T follicular helper cell (primary cell): ENCODE measurements around the gene FBXL16.
A peak's percentile ranks its signal among the peaks of the same experiment; 100 is the strongest.
"Not testable (repeated sequence)": the region's sequence is repeated elsewhere in the genome, so short reads cannot be mapped to it uniquely, and the experiment has no call there.

Experiments
- DNase-seq: peaks from one replicate; pipeline ENCODE4 v3.0.0-alpha.2; 2020; ENCODE audit warnings: low read depth

The FBXL16 gene

DNA sequence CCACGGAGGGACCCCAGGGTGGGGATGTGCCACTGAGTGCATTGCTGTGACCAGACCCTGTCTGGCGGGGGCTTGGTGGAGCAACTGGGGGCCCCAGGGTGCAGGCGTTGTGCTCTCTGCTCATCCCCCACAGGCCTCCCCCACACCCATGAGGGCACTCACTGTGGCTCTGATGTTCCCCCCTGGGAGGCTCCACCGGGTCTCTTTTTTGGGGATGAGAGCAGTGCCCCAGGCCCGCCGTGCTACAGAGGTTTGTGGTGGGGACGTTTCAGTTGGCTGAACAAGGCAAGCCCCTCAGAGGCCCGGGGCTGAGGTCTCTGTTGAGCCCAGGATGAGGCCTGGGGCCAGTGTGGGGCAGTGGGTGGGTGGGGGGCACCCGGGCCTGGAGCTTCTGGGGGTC, 18.1 kb upstream of the FBXL16 start:
- DNase-seq, result no peak

DNA sequence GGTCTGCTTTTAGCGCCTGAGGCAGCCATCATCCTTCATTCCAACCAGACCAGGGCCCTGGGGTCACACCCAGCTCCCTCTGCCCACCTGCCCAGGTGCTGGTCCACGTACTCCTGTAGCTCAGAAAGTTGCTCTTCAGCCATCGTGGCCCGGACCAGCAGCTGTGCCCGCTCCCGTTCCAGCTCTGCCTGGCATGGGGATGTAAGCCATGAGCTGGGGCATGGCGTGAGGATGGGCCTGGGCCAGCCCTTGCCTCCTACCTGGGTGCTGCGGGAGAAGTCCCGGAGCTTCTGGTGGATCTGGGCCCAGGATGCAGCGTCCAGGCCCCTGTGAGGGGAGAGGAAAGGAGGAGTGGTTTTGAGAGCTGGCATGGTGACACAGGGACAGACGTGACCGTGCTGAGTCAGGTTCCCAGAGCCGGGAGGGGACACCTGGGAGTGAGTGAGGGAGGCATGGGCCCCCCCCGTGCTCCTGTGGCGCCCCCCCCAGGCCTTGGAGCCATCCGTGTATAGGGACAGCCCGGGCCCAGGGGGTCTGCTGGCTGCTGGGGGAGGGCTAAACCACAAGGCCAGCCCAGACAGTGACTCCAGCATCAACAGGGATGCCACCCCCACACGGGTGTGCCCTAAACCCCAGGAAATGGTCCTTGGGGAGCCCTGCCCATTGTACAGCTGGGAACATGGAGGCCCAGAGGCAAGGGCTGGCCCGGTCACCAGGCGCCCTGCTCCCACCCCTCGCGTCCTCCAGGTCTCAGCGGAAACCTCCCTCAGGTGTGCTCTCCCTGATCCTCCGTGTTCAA, 17.4 kb upstream of the FBXL16 start:
- DNase-seq, result no peak

DNA sequence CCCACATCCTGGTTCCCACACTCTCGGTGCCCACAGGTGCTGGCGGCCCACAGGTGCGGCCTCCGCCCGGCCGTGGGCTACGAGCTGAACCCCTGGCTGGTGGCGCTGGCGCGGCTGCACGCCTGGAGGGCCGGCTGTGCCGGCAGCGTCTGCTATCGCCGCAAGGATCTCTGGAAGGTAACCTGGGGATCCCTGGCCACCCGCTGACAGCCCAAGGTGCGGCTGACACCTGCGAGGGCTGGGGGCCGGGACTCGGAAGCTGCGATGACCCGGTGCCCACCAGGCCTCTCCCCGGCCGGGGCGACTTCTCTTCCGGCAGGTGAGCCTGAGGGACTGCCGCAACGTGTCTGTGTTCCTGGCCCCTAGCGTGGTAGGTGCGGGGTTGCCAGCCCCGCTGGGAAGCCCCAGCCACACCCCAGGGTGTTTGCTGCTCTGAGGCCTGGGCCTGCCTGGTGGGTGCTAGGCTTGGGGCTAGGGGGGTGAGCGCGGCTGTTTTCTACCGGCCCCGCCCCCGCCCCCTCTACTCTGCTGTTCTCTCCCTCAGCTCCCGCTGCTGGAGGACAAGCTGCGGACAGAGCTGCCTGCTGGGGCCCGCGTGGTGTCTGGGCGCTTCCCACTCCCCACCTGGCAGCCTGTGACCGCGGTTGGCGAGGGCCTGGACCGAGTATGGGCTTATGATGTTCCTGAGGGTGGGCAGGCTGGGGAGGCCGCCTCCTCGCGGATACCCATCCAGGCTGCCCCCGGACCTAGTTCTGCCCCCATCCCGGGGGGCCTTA, 16.4 kb upstream of the FBXL16 start:
- DNase-seq, result no peak

DNA sequence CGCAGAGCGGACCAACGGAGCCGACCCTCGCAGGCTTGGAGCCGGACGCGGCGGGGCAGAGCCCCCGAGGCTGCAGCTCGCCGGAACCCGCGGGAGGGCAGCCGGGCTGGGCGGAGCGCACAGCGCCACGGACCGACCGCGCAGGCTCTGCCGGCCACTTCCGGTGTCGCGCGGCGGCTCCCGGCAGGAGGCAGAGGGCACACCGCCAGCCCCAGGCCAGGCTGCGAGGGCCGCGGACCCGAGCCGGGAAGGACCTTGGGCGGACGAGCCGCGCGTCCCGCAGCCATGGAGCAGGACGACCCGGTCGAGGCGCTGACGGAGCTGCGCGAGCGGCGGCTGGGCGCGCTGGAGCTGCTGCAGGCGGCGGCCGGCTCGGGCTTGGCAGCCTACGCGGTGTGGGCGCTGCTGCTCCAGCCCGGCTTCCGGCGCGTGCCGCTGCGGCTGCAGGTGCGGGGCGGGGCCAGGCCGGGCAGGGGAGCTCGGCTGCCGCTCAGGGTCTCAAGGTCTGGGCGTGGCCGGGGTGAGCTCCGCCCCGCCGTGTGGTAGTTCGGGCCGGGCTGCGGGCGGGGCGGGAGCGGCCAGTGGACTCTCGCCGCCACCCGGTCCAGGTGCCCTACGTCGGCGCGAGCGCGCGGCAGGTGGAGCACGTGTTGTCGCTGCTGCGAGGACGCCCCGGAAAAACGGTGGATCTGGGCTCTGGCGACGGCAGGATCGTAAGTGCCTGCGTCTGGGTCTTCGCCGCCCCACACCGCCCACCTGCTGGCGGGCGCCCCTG, 15.6 kb upstream of the FBXL16 start, which contains the start of gene ANTKMT:
Gene ANTKMT, plus strand, starts transcription at position 157 of the 775 bp plus-strand sequence. Its CDS starts 129 bp downstream, at position 286.
- DNase-seq, result peak; percentile 51

DNA sequence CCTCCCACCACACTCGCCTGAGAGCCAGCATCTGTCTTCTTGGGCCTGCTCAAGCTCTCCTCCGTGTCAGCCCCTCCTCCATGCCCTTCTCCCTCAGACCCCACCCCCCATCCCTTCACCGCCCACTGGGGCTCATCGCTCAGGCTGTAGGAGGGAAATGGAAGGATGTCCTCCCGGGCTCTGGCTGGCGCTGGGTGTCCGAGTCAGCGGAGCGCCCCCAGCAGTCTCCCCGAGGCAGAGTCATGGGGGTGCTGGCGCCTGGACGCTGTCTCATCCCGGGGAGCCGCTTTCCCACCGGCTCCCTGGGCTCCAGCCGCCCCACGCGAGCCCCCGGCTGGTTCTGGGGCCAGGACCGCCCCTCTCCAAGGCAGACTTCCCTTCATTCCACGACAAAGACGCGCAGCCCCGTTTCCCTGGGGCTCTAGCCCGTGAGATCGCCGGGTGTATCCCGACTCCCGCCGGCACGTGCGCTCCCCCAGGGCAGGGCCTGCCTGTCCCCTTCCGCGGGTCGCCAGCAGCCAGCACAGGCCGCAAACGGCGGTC, 14.9 kb upstream of the FBXL16 start:
- DNase-seq, result no peak

DNA sequence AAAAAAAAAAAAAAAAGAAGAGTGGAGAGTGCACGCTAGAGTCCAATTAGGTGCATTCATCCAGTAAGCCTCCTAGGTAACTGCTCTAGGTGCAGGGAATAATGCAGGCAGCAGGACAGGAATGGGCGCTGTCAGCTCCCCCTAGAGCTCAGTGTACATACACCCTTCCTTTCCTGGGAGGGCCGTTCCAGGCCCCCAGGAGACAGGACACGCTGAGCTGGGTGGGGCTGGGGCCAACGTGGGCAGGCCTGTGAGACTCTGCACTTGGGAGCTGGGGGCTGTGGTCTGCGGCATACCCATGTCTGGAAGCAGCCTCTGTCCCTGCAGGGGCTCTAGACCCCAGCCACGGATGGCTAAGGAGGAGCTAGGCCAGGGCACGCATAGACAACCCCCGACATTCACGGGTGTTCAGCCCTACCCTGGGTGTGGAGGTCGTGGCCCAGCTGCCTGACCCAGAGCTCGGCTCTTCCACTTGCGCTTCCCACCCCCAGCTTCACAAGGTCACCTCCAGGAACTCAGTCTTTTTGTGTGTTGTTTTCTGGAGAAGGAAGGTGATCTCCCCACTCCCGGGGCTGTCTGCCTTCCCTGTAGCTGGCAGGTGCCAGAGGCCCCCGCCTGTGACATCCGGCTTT, 14.3 kb upstream of the FBXL16 start:
- no peak for DNase-seq

DNA sequence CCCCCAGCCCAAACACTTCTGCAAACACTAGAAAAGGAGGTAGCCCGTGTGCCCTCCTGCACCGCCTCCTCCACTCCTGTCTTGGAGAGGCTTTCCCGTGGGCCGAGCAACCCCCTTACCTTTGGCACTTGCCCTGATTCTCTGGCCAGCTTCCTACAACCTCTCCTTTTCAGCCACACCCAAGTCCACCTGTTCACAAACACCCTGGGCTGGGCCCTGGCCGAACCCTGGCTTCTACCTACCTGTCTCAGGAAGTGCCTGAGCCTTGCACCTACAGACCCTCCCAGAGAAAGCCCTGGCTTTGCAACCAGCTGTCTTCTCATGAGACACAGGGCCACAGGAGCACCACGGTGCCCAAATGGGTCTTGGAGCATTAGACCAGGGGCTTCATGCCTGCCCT, 13.3 kb upstream of the FBXL16 start:
- no peak for DNase-seq

DNA sequence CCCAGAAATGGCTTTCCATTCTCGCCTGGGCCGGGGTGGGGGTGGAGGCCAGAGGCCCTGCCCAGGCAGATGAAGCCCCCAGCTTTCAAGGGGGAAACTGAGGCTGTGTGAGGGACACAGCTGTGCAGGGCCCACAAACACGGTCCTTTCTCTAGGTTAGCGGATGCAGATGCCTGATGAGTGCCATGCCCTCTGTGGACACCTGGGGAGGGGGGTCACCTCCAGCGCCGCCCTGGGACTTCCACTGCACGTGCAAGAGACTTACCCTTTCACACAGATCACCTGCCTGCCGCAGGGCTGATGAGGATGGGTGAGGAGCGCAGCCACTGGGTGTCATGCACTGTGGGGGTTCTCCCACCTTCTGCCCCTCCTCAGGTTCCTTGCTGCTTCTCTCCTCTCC, 12.8 kb upstream of the FBXL16 start:
- no peak for DNase-seq

DNA sequence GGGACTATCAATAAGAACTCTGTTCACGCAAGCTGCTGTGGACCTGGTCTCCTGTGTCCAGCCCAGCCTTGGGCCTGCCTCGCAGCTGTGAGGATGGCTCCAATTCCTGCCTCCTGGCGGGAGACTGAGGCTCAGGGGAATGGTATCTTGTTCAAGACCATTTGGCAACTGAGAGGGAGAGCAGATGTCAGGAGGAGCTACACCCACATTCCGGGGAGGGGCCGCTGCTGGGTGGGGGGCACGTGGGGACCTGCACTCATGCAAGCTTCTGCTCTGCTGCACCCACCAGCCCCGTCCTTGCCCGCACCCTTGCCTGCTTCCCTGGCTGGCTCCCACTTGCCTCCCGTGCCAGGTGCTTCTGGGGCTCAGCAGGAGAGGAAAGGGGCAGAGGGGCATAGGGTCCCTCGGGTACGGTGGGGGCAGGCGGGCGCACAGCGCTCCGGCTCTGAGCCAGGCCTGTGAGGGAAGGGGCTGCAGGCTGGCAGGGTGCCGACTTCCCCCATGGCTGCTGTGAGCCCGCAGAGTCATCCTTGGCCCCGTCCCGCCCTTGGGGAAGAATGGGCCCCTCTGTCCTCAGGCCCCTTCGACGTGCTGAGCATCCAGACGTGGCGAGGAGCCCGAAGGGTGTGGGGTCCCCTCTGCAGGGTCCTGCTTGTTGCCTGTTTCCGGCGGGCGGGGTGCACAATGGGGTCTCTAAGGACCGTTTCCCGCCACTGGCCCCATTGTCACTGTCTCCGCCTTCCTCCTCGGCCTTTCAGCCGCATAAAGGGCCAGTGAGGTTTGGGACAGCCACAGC, 12.0 kb upstream of the FBXL16 start:
- DNase-seq, result no peak

DNA sequence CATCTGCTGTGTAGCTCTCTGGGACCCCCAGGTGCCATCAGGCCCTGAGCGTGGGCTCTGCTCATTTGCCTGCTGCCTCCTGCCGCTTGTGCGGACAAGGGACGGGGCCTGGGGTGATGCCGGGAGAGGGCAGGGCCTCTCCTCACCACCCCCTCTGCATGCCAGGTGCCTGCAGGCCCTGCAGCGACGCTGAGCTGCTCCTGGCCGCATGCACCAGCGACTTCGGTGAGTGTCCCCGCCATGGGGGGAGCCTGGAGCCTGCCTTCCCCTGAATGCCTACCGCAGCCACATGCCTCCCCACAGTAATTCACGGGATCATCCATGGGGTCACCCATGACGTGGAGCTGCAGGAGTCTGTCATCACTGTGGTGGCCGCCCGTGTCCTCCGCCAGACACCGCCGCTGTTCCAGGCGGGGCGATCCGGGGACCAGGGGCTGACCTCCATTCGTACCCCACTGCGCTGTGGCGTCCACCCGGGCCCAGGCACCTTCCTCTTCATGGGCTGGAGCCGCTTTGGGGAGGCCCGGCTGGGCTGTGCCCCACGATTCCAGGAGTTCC, 11.2 kb upstream of the FBXL16 start:
- no peak for DNase-seq

DNA sequence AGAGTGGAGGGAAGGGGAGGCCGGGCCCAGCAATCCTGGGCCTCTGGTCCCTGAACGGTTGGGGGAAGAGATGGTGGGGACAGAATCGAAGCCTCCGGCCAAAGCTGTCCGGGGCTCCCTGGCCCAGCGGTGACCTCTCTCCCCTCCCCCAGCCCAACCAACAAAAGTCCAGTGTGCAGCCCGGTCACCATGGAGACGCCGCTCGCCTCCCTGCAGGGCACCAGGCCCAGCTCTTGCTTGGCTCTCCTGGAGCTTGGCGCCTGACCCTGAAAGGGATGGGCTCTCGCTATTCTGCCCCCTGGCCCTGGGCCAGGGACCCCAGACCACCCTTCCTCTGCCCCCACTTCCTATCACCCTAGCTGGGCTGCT, 10.6 kb upstream of the FBXL16 start:
- no peak for DNase-seq

DNA sequence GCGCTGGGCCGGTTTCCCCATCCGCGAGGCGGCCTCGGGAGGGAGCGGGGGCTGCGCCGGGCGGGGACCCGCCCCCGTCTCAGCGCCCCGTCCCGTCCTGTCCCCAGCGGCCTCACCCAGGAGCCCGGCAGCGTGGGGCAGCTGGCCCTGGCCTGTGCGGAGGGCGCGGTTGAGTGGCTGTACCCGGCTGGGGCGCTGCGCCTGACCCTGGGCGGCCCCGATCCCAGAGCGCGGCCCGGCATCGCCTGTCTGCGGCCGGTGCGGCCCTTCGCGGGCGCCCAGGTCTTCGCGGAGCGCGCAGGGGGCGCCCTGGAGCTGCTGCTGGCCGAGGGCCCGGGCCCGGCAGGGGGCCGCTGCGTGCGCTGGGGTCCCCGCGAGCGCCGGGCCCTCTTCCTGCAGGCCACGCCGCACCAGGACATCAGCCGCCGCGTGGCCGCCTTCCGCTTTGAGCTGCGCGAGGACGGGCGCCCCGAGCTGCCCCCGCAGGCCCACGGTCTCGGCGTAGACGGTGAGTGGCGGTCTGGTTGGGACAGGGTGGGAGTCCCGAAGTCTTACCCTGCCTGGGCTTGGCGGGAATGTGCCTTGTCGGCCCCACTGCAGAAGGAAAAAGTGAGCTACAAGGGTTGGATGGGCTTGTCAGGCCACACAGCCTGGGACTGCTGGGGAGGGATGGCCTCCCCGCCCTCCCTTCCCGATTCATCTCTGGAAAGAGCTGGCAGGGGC, 10.0 kb upstream of the FBXL16 start:
- DNase-seq, result no peak

DNA sequence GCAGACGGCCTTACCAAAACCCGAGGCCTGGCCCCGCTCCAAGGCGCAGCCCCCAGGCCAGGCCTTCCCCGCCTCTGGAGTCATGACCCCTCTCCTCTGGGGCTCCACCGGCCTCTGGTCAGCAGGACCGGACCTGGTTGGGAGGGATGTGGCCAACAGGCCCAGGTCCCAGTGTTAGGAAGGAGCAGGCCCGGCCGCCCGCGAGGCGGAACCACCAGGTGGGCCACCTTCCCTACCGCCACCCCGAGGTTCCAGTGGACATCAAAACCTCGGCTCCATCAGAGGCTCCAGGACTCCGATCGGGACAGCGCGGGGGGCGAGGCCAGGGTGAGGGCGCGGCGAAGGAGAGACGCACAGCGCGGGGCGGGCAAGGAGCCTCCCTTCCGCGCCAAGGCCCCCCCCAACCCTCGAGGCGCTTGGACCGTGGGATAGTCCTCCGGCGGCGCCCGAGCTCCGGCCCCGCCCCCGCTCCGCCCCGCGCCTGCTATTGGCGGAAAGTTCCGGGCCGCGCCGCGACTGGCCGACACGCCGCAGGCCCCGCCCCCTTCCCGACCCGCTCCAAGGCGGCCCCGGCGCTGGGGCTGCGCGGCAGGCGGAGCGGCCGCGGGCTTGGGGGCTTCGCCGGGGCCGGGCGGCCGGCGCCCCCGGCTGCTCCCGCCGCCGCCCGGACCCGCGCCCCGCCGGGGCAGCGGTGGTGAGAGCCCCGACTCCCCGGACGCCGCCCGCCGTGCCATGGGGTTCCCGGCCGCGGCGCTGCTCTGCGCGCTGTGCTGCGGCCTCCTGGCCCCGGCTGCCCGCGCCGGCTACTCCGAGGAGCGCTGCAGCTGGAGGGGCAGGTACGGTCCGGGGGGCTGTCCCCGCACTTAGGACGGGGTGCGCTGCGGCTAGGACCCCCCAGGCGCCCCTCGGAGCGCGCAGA, 9.2 kb upstream of the FBXL16 start, which contains the start of gene METRN:
Gene METRN, plus strand, starts transcription at position 561 of the 919 bp plus-strand sequence. Its CDS starts 172 bp downstream, at position 733.
- peak; percentile 82 for DNase-seq

DNA sequence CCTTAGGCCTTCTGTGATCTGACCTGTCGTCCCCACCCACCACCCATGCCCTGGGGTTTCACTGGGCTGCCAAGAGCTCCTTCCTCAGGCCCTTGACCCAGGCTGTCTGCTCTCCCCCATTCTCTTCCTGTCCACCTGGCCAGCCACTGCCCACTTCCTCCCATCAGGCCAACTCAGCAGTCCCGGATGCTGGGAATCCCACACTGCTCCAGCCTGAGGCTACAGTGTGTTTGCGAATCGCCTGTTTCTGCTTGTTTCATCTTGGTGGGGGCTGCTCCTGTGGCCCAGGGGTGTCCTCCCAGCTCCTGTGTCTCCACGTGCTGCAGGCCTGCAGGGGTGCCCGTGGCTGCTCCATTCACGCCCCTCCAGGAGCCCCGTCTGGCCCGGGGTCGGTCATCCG, 8.5 kb upstream of the FBXL16 start:
- DNase-seq, result no peak

DNA sequence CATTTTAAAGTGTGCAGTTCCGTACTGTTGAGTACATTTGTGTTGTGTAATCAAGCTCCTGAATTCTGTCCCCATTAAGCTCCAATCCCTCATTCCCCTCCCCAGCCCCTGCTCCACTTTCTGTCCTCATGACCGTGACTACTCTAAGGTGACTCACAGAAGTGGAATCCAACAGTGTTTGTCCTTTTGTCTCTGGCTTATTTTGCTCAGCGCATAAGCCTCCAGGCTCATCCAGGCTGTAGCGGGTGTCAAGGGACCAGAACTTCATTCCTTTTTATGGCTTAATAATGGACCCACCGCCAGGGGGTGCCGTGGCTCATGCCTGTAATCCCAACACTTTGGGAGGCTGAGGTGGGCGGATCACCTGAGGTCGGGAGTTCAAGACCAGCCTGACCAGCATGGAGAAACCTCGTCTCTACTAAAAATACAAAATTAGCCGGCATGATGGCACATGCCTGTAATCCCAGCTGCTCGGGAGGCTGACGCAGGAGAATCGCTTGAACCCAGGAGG, 7.2 kb upstream of the FBXL16 start:
- DNase-seq, result not testable (repeated sequence)

DNA sequence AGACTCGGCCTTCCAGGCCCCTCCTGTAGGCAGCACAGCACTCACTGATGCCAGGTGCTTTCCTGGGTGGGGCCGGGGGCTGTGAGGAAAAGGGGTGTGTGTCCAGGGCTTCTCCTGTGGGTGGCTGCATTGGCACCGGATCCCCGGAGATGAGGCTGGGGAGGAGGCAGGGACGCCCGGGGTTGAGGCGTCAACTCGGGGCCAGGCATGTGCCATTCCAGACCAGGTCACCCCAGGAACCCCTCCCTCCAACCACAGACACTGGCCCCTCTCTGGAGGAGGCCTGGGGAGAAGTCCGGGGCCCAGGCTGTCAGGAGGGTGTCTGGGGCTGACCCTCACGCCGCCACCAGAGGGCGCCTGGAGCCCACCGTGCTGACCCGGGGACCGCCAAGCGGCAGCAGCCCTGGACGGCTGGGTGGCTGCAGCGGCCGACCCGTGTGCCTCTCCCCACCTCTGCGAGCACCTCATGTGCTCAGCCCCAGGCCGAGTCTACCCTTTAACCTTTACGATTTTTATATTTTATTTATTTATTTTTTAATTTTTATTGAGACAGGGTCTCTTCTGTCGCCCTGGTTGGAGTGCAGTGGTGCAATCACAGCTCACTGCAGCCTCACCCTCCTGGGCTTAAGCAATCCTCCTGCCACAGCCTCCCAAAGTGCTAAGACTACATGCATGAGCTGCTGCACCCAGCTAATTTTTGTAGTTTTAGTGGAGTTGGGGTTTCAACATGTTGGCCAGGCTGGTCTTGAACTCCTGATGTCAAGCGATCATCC, 6.1 kb upstream of the FBXL16 start:
- DNase-seq, result peak; percentile 67

DNA sequence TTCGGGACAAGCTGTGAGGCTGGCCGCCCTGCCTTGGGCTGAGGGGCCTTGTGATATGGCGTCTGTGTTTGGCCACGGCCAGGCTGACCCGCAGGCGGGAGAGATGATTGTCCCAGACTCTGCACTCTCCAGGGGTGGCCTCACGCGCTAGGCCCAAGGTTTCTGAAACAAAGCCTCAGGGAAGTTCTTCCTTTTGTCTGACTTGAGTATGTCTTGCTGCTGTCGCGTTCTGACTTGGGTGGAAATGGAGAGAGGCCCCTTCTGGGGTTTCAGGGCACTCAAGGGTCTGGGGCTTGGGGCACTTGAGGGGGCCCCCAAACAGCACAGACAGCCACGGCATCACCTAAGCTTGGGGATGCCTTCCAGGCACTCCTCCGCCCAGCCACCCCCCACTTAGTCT, 5.5 kb upstream of the FBXL16 start:
- DNase-seq, result no peak
